Measurements from ENCODE around the gene ARMC12. TPM values are rescaled to one million over a fixed set of nuclear protein-coding genes. Genes with fewer than 3 reads are reported as not detected.
"Not testable (repeated sequence)": the region's sequence is repeated elsewhere in the genome, so short reads cannot be mapped to it uniquely, and the experiment has no call there.

ARMC12 gene
- total RNA-seq, 1 donor from 2014 or later = 0.53 TPM

DNA sequence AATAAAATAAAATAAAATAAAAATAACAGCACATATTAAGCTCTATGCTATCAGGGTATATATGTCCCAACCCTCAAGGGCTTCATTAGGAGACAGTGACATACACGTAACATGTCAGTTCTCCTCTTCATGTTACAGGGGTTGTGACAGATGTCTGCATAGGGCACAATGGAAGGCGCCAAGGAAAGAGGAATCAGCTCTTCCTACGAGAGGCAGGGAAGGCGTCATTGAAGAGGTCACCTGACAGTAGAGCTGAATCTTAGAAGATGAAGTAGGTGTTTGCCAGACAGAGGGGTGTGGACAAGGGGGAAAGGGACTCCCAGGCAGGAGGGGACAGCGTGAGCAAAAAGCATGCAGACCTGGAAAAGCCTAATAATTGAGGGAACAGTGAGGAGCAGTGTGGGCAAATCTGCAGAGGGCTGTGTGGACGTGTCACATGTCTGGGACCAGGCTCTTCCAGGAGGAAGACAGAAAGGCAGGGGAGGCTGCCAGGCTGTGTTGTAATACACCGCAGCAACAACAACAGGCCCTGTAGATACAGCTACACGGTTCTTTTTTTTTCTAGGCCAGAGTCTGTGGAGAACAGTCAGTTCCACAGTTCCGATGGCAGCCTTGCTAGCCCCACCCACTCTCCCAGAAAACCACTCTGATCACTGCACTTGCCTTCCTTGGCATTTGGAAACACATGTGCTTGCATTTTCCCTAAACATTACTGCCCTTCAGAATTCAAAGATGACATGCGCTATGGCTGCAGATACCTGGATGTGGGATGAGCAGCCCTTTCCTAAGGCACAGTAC, 45.6 kb upstream of the ARMC12 start:
- FAIRE-seq (no peak), DNase-seq (ENCODE audit: low read depth) (peak; percentile 20)
- Histone ChIP-seq H3K36me3 (ENCODE audit: control insufficient read depth, insufficient read depth, low read length) (no peaks in the 10 kb centered on the region), H3K27me3 (ENCODE audit: control insufficient read depth, insufficient read depth, low read length) (no peaks in the 10 kb centered on the region), H3K4me3 (ENCODE audit: low read depth, low read length) (no peak overlapping the region)
- TF ChIP-seq, protein P1, sequence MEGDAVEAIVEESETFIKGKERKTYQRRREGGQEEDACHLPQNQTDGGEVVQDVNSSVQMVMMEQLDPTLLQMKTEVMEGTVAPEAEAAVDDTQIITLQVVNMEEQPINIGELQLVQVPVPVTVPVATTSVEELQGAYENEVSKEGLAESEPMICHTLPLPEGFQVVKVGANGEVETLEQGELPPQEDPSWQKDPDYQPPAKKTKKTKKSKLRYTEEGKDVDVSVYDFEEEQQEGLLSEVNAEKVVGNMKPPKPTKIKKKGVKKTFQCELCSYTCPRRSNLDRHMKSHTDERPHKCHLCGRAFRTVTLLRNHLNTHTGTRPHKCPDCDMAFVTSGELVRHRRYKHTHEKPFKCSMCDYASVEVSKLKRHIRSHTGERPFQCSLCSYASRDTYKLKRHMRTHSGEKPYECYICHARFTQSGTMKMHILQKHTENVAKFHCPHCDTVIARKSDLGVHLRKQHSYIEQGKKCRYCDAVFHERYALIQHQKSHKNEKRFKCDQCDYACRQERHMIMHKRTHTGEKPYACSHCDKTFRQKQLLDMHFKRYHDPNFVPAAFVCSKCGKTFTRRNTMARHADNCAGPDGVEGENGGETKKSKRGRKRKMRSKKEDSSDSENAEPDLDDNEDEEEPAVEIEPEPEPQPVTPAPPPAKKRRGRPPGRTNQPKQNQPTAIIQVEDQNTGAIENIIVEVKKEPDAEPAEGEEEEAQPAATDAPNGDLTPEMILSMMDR (IDR thresholded peaks at IDR 0.05; ENCODE audit: insufficient read depth, low read length, severe bottlenecking) = no peak

DNA sequence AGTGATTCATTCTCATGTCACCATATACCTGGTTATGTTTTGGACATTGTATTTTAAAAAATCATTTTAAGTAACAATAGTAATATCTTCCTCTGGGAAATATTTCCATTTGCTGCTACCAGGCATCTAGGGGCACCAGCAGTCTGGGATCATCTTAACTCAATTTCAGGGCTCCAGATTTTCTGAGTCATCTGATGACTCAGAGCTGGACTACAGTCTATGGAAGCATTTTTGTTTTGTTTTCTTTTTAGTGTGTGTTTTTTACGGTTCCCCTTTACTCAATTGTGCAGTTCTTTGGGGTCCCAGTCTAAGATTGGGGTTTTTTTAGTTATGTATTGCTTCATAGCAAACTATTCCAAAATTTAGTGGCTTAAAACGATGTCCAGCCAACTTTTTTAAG, 42.4 kb upstream of the ARMC12 start:
- FAIRE-seq (no peak), DNase-seq (ENCODE audit: low read depth) (peak; percentile 53)
- no peaks in the 10 kb centered on the region for H3K36me3 ChIP-seq (ENCODE audit: control insufficient read depth, insufficient read depth, low read length)
- TF ChIP-seq, protein P1 (IDR thresholded peaks at IDR 0.05; ENCODE audit: insufficient read depth, low read length, severe bottlenecking) = no peak
- H3K27me3 ChIP-seq (ENCODE audit: control insufficient read depth, insufficient read depth, low read length) = no peaks in the 10 kb centered on the region
- no peak overlapping the region for H3K4me3 ChIP-seq (ENCODE audit: low read depth, low read length)

DNA sequence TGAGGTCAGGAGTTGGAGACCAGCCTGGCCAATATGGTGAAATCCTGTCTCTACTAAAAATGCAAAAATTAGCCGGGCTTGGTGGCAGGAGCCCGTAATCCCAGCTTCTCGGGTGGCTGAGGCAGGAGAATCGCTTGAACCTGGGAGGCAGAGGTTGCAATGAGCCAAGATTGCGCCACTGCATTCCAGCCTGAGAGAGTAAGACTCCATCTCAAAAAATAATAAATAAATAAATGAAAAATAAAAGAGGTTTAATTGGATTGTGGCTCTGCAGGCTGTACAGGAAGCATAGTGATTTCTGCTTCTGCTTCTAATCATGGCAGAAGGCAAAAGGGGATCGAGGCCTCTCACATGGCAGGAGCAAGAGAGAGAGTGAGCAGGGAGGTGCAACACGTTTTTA, 38.4 kb upstream of the ARMC12 start:
- DNase-seq (ENCODE audit: low read depth); FAIRE-seq; H3K27me3 ChIP-seq (ENCODE audit: control insufficient read depth, insufficient read depth, low read length); H3K4me3 ChIP-seq (ENCODE audit: low read depth, low read length); H3K36me3 ChIP-seq (ENCODE audit: control insufficient read depth, insufficient read depth, low read length): not testable (repeated sequence)

DNA sequence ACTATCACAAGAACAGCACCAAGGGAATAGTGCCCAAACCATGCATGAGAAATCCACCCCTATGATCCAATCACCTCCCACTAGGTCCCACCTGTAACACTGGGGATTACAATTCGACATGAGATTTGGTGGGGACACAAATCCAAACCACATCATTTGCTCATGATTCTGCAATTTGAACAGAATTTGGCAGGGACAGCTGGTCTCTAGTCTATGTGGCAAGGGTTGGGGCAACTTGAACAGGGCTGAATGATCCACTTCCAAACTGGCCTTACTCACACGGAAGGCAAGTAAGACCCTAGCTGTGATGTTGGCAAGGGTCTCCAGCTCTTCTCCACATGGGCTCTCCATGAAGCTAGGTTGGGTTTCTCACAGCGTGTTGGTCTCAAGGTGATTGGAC, 38.0 kb upstream of the ARMC12 start:
- DNase-seq (ENCODE audit: low read depth) = no peak
- TF ChIP-seq, protein P1 (IDR thresholded peaks at IDR 0.05; ENCODE audit: insufficient read depth, low read length, severe bottlenecking) = no peak
- no peak overlapping the region for H3K4me3 ChIP-seq (ENCODE audit: low read depth, low read length)
- H3K36me3 ChIP-seq (ENCODE audit: control insufficient read depth, insufficient read depth, low read length) = no peaks in the 10 kb centered on the region
- no peaks in the 10 kb centered on the region for H3K27me3 ChIP-seq (ENCODE audit: control insufficient read depth, insufficient read depth, low read length)
- FAIRE-seq = no peak

DNA sequence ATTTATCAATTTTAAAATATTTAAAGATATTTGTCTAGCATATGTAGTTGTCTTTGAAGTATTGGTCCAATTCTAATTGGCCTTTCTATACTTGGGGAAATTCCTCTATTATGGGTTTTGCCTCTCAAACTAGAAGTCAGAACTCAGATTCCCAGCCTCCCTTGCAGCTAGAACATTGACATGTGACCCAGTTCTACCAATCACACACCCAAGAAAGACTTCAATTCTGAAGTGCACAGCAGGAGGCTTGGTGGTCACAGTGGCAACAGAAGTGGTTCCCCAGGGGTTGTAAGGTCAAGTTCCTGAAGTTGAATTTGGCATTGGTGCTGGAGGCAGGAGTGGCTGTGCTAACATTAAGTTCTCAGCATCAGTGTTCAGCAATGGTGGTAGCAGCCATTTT, 33.3 kb upstream of the ARMC12 start:
- H3K4me3 ChIP-seq (ENCODE audit: low read depth, low read length) = no peak overlapping the region
- H3K27me3 ChIP-seq (ENCODE audit: control insufficient read depth, insufficient read depth, low read length) = no peaks in the 10 kb centered on the region
- DNase-seq (ENCODE audit: low read depth) (no peak), FAIRE-seq (peak; percentile 79)
- H3K36me3 ChIP-seq (ENCODE audit: control insufficient read depth, insufficient read depth, low read length) = no peaks in the 10 kb centered on the region
- TF ChIP-seq, protein P1 (IDR thresholded peaks at IDR 0.05; ENCODE audit: insufficient read depth, low read length, severe bottlenecking) = no peak

DNA sequence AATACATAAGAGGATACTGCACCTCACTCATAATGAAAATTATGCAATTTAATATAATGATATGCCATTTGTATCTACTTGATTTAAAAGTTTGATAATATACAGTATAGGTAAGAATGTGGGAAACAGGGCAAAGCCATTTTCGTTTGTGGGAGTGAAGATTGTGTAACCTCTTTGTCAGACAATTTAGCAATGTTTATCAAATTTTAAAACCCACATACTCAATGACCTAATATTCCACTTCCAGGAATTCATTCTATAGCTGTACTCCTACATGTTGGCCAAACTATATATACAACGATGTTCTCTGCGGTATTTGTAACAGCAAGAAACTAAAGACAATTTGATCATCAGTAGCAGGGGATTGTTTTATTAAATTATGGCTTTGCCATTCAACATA, 30.4 kb upstream of the ARMC12 start:
- TF ChIP-seq, protein P1 (IDR thresholded peaks at IDR 0.05; ENCODE audit: insufficient read depth, low read length, severe bottlenecking) = no peak
- Histone ChIP-seq H3K4me3 (ENCODE audit: low read depth, low read length) (no peak overlapping the region), H3K27me3 (ENCODE audit: control insufficient read depth, insufficient read depth, low read length) (no peaks in the 10 kb centered on the region), H3K36me3 (ENCODE audit: control insufficient read depth, insufficient read depth, low read length) (no peaks in the 10 kb centered on the region)
- FAIRE-seq = no peak
- peak; percentile 68 for DNase-seq (ENCODE audit: low read depth)
